Kidney (tissue), 14 donors: Measurements from ENCODE around the gene KIAA1671. TPM values are rescaled to one million over a fixed set of nuclear protein-coding genes. Genes with fewer than 3 reads are reported as not detected.

Experiments
- DNase-seq, 5 donors: peaks; one replicate each; pipeline ENCODE4 v3.0.0-alpha.2; 2013 to 2020
- FAIRE-seq: peaks from 2 replicates; lab custom pipeline; 2012; peaks lifted over from hg19 to GRCh38; lab: Jason Lieb, UNC
- H3K27ac ChIP-seq, 2 donors: one replicate each; pipeline ENCODE4 v1.7.0; 2013; ENCODE audit warnings: low read depth in 2 of 2, low read length in 2 of 2, inconsistent platforms in 1 of 2
- H3K27me3 ChIP-seq: one replicate; pipeline ENCODE4 v1.7.1; 2013; ENCODE audit warnings: low read length, inconsistent platforms; ENCODE audit not compliant: control insufficient read depth, insufficient read depth
- H3K36me3 ChIP-seq, 3 donors: one replicate each; pipeline versions ENCODE4 v1.7.0 to v1.7.1; 2013; ENCODE audit warnings: low read length in 3 of 3, control low read depth in 1 of 3, inconsistent platforms in 1 of 3; ENCODE audit not compliant: insufficient read depth in 3 of 3, control insufficient read depth in 2 of 3
- H3K4me1 ChIP-seq, 3 donors: one replicate each; pipeline versions ENCODE4 v1.7.0 to v1.7.1; 2013; ENCODE audit warnings: low read length in 3 of 3, inconsistent platforms in 1 of 3, low read depth in 1 of 3; ENCODE audit not compliant: control insufficient read depth in 2 of 3, insufficient read depth in 2 of 3
- H3K4me3 ChIP-seq, 3 donors: one replicate each; pipeline versions ENCODE4 v1.7.0 to v1.8.1; 2013; ENCODE audit warnings: low read length in 3 of 3, control low read depth in 1 of 3, inconsistent platforms in 1 of 3
- H3K9ac ChIP-seq, 3 donors: one replicate each; pipeline versions ENCODE4 v1.7.0 to v1.7.1; 2013; ENCODE audit warnings: low read length in 3 of 3, control low read depth in 1 of 3, inconsistent platforms in 1 of 3
- H3K9me3 ChIP-seq, 3 donors: one replicate each; pipeline versions ENCODE4 v1.7.0 to v1.7.1; 2013; ENCODE audit warnings: low read length in 3 of 3, control low read depth in 1 of 3, inconsistent platforms in 1 of 3; ENCODE audit not compliant: control insufficient read depth in 2 of 3, insufficient read depth in 1 of 3
- CTCF ChIP-seq: IDR thresholded peaks from 3 replicates; pipeline ENCODE4 v1.5.1; 2012; ENCODE audit warnings: mild to moderate bottlenecking, moderate library complexity, borderline replicate concordance; ENCODE audit not compliant: insufficient read depth; ENCODE audit errors: extremely low read depth
- intact Hi-C: fragments of 100-400 bp; cut with DNase I; formaldehyde crosslinking; loops from one replicate; pipeline ENCODE4 v1.11.1; 2022
- polyA plus RNA-seq: library from polyadenylated mRNA; stranded (reverse); fragments of 350-450 nt; fragmentation: Illumina TruSeq; extraction: RNeasy Lipid Tissue Mini Kit (QIAGEN cat#74804); gene quantifications from one replicate; pipeline ENCODE4 v1.2.3, GENCODE V29; 2014; ENCODE audit warnings: low read depth, low replicate concordance; ENCODE audit not compliant: insufficient read depth
- total RNA-seq: library from RNA; stranded (reverse); fragmentation: NEBNext Ultra II Directional; extraction: Animal tissue kit (Norgen Biotek cat#: 25700); gene quantifications from one replicate; pipeline ENCODE4 v1.2.1, GENCODE V29; 2021
- donor health status: control.
- donor health status: control.
- donor health status: control.
- donor health status: control.
- donor health status: control.
- donor health status: DM: yes; HTN: yes; CAD: no.
- donor health status: Normal renal cell carcinoma (clear cell type).

KIAA1671 gene
- total and polyA plus RNA-seq, 2 donors from 2014 or later, result 7.3 to 65.2 TPM

- no peak for FAIRE-seq
- Histone ChIP-seq H3K9ac (no peak overlapping the region), H3K27me3 (no peaks in the 10 kb centered on the region), H3K9me3 (no peaks in the 10 kb centered on the region), H3K4me1 (peaks cover 0 to 15% (median 11%) of the 10 kb centered on the region in 3 donors), H3K36me3 (peaks cover 1 to 10% (median 2%) of the 10 kb centered on the region in 3 donors), H3K27ac (no peak overlapping the region), H3K4me3 (no peak overlapping the region)
- intact Hi-C loops, result loop anchor here (5.0 kb wide), 1 partner anchor 102 kb away; the partner anchor contains the start of gene LHFPL7
- DNase-seq, result peak; percentile 50 to 76 (median 65)
- peak; percentile 92 for TF ChIP-seq CTCF
Observed at GRCh38 chr22:25048659-25049647, 96.4 kb downstream of the KIAA1671 start.

DNA sequence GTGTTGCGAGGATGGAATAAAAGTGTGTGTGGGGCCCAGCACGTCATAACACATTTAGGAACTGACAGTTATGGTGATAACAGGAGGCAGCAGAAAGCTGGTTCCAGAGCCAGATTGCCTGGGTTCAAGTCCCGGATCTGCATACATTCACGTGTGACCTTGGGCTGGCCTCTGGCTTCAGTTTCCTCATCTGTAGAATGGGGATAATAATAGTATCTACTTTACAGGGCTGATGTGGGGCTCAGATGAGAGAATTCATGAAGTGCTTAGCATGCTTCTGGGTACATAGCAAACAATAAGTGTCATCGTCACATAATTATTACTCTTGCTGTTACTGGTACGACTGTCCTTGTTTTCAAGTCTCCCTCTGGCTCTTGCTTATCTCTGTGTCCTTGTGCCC is 97.3 kb downstream of the KIAA1671 start:
- DNase-seq (no peak), FAIRE-seq (no peak)
- no peak for TF ChIP-seq CTCF
- Histone ChIP-seq H3K36me3 (peaks cover 0 to 10% (median 2%) of the 10 kb centered on the region in 3 donors), H3K9ac (no peak overlapping the region), H3K27ac (no peak overlapping the region), H3K4me1 (peaks cover 0 to 15% (median 14%) of the 10 kb centered on the region in 3 donors), H3K9me3 (no peaks in the 10 kb centered on the region), H3K27me3 (no peaks in the 10 kb centered on the region), H3K4me3 (no peak overlapping the region)
- intact Hi-C loops, result loop anchor here (5.0 kb wide), 1 partner anchor 102 kb away; the partner anchor contains the start of gene LHFPL7

- Histone ChIP-seq H3K27me3 (no peaks in the 10 kb centered on the region), H3K27ac (no peak overlapping the region), H3K9me3 (no peaks in the 10 kb centered on the region), H3K4me3 (no peak overlapping the region), H3K9ac (no peak overlapping the region), H3K4me1 (peaks cover 0 to 22% (median 15%) of the 10 kb centered on the region in 3 donors), H3K36me3 (peaks cover 0 to 10% (median 2%) of the 10 kb centered on the region in 3 donors)
- intact Hi-C loops, result no loop called here
- no peak for DNase-seq
- no peak for TF ChIP-seq CTCF
- FAIRE-seq, result no peak
Observed at GRCh38 chr22:25050566-25050965, 98.0 kb downstream of the KIAA1671 start.
